Caco-2 (cell line): Measurements from ENCODE around the gene ACOXL. TPM values are rescaled to one million over a fixed set of nuclear protein-coding genes. Genes with fewer than 3 reads are reported as not detected.
"Not testable (repeated sequence)": the region's sequence is repeated elsewhere in the genome, so short reads cannot be mapped to it uniquely, and the experiment has no call there.

ENCODE experiments used
- BruUV-seq: library from RNA; stranded (reverse); fragments of 400-500 nt; replicated peaks from 2 replicates; lab custom pipeline; 2021; lab: Mats Ljungman, UMichigan
- CTCF ChIA-PET: fragments of 300-600 bp; sonication (Branson Sonifier 250); formaldehyde crosslinking; loops from one replicate; lab custom pipeline; 2022; ENCODE audit warnings: antibody characterized with exemption; lab: Charles Lee
- POLR2A ChIA-PET: fragments of 300-600 bp; sonication (Branson Sonifier 250); formaldehyde crosslinking; loops from one replicate; lab custom pipeline; 2022; ENCODE audit warnings: antibody characterized with exemption; lab: Charles Lee
- DNase-seq, 2 experiments: peaks; one replicate each; pipeline versions ENCODE4 v3.0.0 to v3.0.0-alpha.2; 2020 to 2022
- H3K27me3 ChIP-seq: replicated peaks from 2 replicates; pipeline ENCODE4 v1.6.0; 2011; ENCODE audit warnings: low read length; ENCODE audit not compliant: control insufficient read depth, insufficient read depth
- H3K36me3 ChIP-seq: 2 replicates; pipeline ENCODE4 v1.5.1; 2011; ENCODE audit warnings: low read length; ENCODE audit not compliant: control insufficient read depth, insufficient read depth
- H3K4me1 ChIP-seq: fragments of 250-450 bp; sonication (Bioruptor Pico); 2 replicates; pipeline ENCODE4 v1.5.1; 2020; ENCODE audit warnings: mild to moderate bottlenecking
- H3K4me3 ChIP-seq: 2 replicates; pipeline ENCODE4 v1.5.1; 2011; ENCODE audit warnings: low read depth, mild to moderate bottlenecking, control low read depth, low read length
- H3K9me3 ChIP-seq: fragments of 250-450 bp; sonication (Bioruptor Pico); 2 replicates; pipeline ENCODE4 v1.5.1; 2020; ENCODE audit warnings: mild to moderate bottlenecking, moderate library complexity
- H3K27ac Mint-ChIP-seq: one replicate; pipeline ENCODE4 v1.8.0; 2022; ENCODE audit warnings: mixed read lengths; ENCODE audit not compliant: unreplicated experiment
- H3K27me3 Mint-ChIP-seq: one replicate; pipeline ENCODE4 v1.8.0; 2022; ENCODE audit warnings: mixed read lengths; ENCODE audit not compliant: insufficient read depth, unreplicated experiment
- H3K36me3 Mint-ChIP-seq: one replicate; pipeline ENCODE4 v1.8.0; 2022; ENCODE audit warnings: mild to moderate bottlenecking, mixed read lengths; ENCODE audit not compliant: insufficient read depth, unreplicated experiment
- H3K4me1 Mint-ChIP-seq: one replicate; pipeline ENCODE4 v1.8.0; 2022; ENCODE audit warnings: low read depth, mixed read lengths; ENCODE audit not compliant: unreplicated experiment
- H3K4me3 Mint-ChIP-seq: one replicate; pipeline ENCODE4 v1.8.0; 2022; ENCODE audit warnings: mild to moderate bottlenecking, moderate library complexity, mixed read lengths; ENCODE audit not compliant: unreplicated experiment
- H3K9me3 Mint-ChIP-seq: one replicate; pipeline ENCODE4 v1.8.0; 2022; ENCODE audit warnings: mixed read lengths; ENCODE audit not compliant: unreplicated experiment
- CTCF ChIP-seq, 2 experiments: fragments of 200-600 bp in 1 of 2; IDR thresholded peaks; 1 replicate in 1 of 2; 2 replicates in 1 of 2; pipeline versions ENCODE4 v1.5.1 to v1.8.0; 2011 to 2022; ENCODE audit warnings: antibody characterized with exemption in 1 of 2, control low read depth in 1 of 2, inconsistent platforms in 1 of 2, low read depth in 1 of 2, low read length in 1 of 2, mild to moderate bottlenecking in 1 of 2, moderate library complexity in 1 of 2; ENCODE audit not compliant: insufficient read depth in 1 of 2, severe bottlenecking in 1 of 2, unreplicated experiment in 1 of 2
- intact Hi-C: fragments of 100-400 bp; cut with micrococcal nuclease; formaldehyde crosslinking; loops from one replicate; pipeline ENCODE4 v1.10.0; 2022; ENCODE audit not compliant: unreplicated experiment
- total RNA-seq: library from RNA; stranded (reverse); gene quantifications from 2 replicates; pipeline ENCODE4 v1.2.3, GENCODE V29; 2022

Gene ACOXL
- total RNA-seq, 1 experiment from 2014 or later = 2.6 TPM

GRCh38 chr2:111071600-111072171 lies 339.3 kb downstream of the ACOXL start:
- no peaks in the 10 kb centered on the region for H3K4me1 Mint-ChIP-seq
- Histone ChIP-seq H3K4me1 (peaks cover 9% of the 10 kb centered on the region), H3K4me3 (no peak overlapping the region), H3K9me3 (no peaks in the 10 kb centered on the region; the same call in 1 of the 2 replicates), H3K36me3 (no peaks in the 10 kb centered on the region), H3K27me3 (no peaks in the 10 kb centered on the region)
- H3K27me3 Mint-ChIP-seq = peaks cover 3% of the 10 kb centered on the region
- no peak for TF ChIP-seq CTCF (IDR thresholded peaks at IDR 0.05; ENCODE audit: insufficient read depth in 1 of 2, low read depth in 1 of 2, low read length in 1 of 2, severe bottlenecking in 1 of 2, unreplicated experiment in 1 of 2)
- no peaks in the 10 kb centered on the region for H3K9me3 Mint-ChIP-seq
- DNase-seq = no peak
- no peaks in the 10 kb centered on the region for H3K36me3 Mint-ChIP-seq
- H3K4me3 Mint-ChIP-seq = no peak overlapping the region
- no TSS peak for BruUV-seq
- intact Hi-C loops = no loop called here
- CTCF ChIA-PET = no interaction called here
- POLR2A ChIA-PET = no interaction called here
- H3K27ac Mint-ChIP-seq = no peak overlapping the region

- DNase-seq = no peak
- Mint-ChIP-seq H3K4me1 (no peaks in the 10 kb centered on the region), H3K4me3 (no peak overlapping the region), H3K27ac (no peak overlapping the region), H3K9me3 (no peaks in the 10 kb centered on the region), H3K36me3 (no peaks in the 10 kb centered on the region), H3K27me3 (peaks cover 6% of the 10 kb centered on the region)
- Histone ChIP-seq H3K36me3 (no peaks in the 10 kb centered on the region), H3K4me3 (no peak overlapping the region), H3K27me3 (no peaks in the 10 kb centered on the region), H3K9me3 (no peaks in the 10 kb centered on the region; the same call in 1 of the 2 replicates), H3K4me1 (peaks cover 9% of the 10 kb centered on the region)
- no peak for TF ChIP-seq CTCF (IDR thresholded peaks at IDR 0.05; ENCODE audit: insufficient read depth in 1 of 2, low read depth in 1 of 2, low read length in 1 of 2, severe bottlenecking in 1 of 2, unreplicated experiment in 1 of 2)
- CTCF ChIA-PET = no interaction called here
- intact Hi-C loops = no loop called here
- no TSS peak for BruUV-seq
- POLR2A ChIA-PET = no interaction called here
Measured at GRCh38 chr2:111072220-111072871, 340.0 kb downstream of the ACOXL start.

GRCh38 chr2:111082659-111083058 lies 350.3 kb downstream of the ACOXL start:
- H3K4me1 Mint-ChIP-seq, CTCF ChIA-PET, H3K9me3 Mint-ChIP-seq, H3K27me3 ChIP-seq, H3K4me3 ChIP-seq, H3K36me3 Mint-ChIP-seq, intact Hi-C loops, BruUV-seq, POLR2A ChIA-PET, H3K4me3 Mint-ChIP-seq, H3K36me3 ChIP-seq, H3K4me1 ChIP-seq, H3K9me3 ChIP-seq, DNase-seq, H3K27ac Mint-ChIP-seq: not testable (repeated sequence)
- H3K27me3 Mint-ChIP-seq = peaks cover 38% of the 10 kb centered on the region
